H1 (cell line): ENCODE results near the gene IL21R. TPM values are rescaled to one million over a fixed set of nuclear protein-coding genes. Genes with fewer than 3 reads are reported as not detected.

Experiments
- CEBPB ChIP-seq: IDR thresholded peaks from 2 replicates; pipeline ENCODE4 v1.6.1; 2012; ENCODE audit warnings: low read depth, low read length
- EGR1 ChIP-seq: IDR thresholded peaks from 2 replicates; pipeline ENCODE4 v1.6.1; 2011; ENCODE audit warnings: low read depth, low read length, borderline replicate concordance
- KDM1A ChIP-seq: fragments of 200-600, 300-600 bp; sonication (generic); IDR thresholded peaks from 2 replicates; pipeline ENCODE4 v1.7.1; 2016; ENCODE audit warnings: mild to moderate bottlenecking, low read length, borderline replicate concordance
- RXRA ChIP-seq: IDR thresholded peaks from 2 replicates; pipeline ENCODE4 v1.6.1; 2011; ENCODE audit warnings: low read depth, mild to moderate bottlenecking, low read length, moderate library complexity; ENCODE audit not compliant: insufficient read depth
- TBP ChIP-seq: IDR thresholded peaks from 2 replicates; pipeline ENCODE4 v1.6.1; 2011; ENCODE audit warnings: low read depth, low read length, improper control_type of control experiment
- ZNF274 ChIP-seq: IDR thresholded peaks from 2 replicates; pipeline ENCODE4 v1.7.0; 2012; ENCODE audit warnings: low read length, borderline replicate concordance; ENCODE audit errors: extremely low read depth
- polyA plus RNA-seq, 7 experiments: library from polyadenylated mRNA; depleted of rRNA in 3 of 7; stranded (reverse) in 5 of 7; unstranded in 2 of 7; fragments of >200 nt in 5 of 7; fragments of 200-250 nt in 2 of 7; gene quantifications; 1 replicate in 5 of 7; 2 replicates in 1 of 7; 4 replicates in 1 of 7; pipeline versions ENCODE4 v1.2.1 to v1.2.3, GENCODE V29; 2011 to 2013; ENCODE audit warnings: missing spikeins in 2 of 7, mixed read lengths in 2 of 7
- total RNA-seq: library from RNA; stranded (reverse); fragmentation: NEBNext Ultra II Directional; extraction: Animal tissue kit (Norgen Biotek cat#: 25700); gene quantifications from 2 replicates; pipeline ENCODE4 v1.2.1, GENCODE V29; 2021
- TF ChIP-seq, protein P1 (sequence below), 3 experiments: IDR thresholded peaks; 1 replicate in 2 of 3; 2 replicates in 1 of 3; pipeline versions ENCODE4 v1.5.1 to v1.6.1; 2011; ENCODE audit warnings: low read length in 3 of 3, mild to moderate bottlenecking in 3 of 3, inconsistent platforms in 2 of 3, low read depth in 1 of 3, moderate library complexity in 1 of 3; ENCODE audit not compliant: insufficient read depth in 1 of 3; ENCODE audit errors: control extremely low read depth in 1 of 3

Gene IL21R
- total and polyA plus RNA-seq, 2 of the 8 experiments (the other 6 are each of a cell fraction or from before 2014, with no cell fraction given), result 0.34 to 0.70 TPM

GRCh38 chr16:27473101-27473900 is 71.3 kb downstream of the IL21R start (continued):
- TF ChIP-seq RXRA (no peak), KDM1A (no peak), ZNF274 (no peak), TBP (no peak), EGR1 (no peak), CEBPB (no peak)
- TF ChIP-seq, protein P1, sequence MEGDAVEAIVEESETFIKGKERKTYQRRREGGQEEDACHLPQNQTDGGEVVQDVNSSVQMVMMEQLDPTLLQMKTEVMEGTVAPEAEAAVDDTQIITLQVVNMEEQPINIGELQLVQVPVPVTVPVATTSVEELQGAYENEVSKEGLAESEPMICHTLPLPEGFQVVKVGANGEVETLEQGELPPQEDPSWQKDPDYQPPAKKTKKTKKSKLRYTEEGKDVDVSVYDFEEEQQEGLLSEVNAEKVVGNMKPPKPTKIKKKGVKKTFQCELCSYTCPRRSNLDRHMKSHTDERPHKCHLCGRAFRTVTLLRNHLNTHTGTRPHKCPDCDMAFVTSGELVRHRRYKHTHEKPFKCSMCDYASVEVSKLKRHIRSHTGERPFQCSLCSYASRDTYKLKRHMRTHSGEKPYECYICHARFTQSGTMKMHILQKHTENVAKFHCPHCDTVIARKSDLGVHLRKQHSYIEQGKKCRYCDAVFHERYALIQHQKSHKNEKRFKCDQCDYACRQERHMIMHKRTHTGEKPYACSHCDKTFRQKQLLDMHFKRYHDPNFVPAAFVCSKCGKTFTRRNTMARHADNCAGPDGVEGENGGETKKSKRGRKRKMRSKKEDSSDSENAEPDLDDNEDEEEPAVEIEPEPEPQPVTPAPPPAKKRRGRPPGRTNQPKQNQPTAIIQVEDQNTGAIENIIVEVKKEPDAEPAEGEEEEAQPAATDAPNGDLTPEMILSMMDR (IDR thresholded peaks at IDR 0.05; ENCODE audit: control extremely low read depth in 1 of 3, insufficient read depth in 1 of 3, low read depth in 1 of 3, low read length in 3 of 3), result no peak
